HG03342 (cell line): ENCODE measurements around the gene SLC25A44.

ENCODE experiments used
- ATAC-seq: cut with Tn5 transposase; IDR thresholded peaks from one replicate; pipeline ENCODE4 v1.9.1; 2021; ENCODE audit warnings: mild to moderate bottlenecking, moderate library complexity; ENCODE audit not compliant: unreplicated experiment

SLC25A44 gene

DNA sequence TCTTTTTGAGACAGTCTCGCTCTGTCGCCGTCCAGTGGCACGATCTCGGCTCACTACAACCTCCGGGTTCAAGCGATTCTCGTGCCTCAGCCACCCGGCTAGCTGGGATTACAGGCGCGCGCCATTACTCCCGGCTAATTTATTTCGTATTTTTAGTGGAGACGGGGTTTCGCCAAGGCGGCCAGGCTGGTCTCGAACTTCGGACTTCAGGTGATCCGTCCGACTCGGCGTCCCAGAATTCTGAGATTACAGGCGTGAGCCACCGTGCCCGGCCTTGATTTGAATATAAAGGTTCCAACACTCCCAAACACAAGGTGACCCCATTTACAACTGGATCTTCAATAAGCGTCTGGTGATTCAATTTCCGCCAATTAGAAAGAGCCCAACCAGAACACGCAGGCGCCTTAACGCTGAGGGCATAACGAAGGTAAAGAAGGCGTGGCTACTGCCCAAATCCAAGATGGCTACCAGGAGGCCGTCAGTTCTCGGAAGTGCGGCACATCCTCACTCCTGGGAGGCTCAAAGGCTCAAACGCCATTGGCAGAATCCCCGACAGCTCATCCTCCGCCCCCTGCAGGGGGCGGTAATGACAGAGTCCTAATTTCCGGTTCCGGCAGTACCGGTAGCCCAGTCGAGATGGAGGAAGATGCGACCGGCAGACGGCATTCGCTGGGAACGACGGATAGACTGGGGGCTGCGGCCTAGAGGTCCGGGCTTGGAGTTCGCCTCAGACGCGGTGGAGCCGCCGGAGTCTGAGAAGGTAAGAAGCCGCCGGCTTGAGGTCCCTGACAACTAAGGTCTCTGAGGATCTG, at the start of gene SLC25A44:
Gene SLC25A44 (plus strand): TSS at position 617 of the 812 bp plus-strand sequence. CDS start 5,744 bp downstream, outside the sequence.
- peak; percentile 94 for ATAC-seq

DNA sequence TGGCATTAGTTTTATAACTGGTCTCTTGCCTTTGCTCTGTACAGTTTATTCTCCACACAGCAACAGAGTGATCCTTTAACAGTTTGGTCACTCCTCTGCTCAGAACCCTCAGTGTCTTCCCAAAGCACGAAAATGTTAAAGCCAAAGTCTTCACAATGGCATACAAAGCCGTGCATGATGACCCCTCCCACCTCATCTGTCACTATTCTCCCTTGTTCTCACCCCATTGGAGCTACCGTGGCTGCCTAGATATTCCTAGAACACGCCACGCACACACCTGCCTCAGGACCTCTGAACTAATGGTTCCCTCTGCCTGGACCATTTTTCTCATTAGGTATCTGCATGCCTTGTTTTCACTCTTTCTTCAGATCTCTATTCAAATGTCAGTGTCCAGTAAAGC, 49.2 kb upstream of the SLC25A44 start:
- ATAC-seq, result no peak

- ATAC-seq, result no peak
Measured at GRCh38 chr1:156145650-156146019, 48.3 kb upstream of the SLC25A44 start.

DNA sequence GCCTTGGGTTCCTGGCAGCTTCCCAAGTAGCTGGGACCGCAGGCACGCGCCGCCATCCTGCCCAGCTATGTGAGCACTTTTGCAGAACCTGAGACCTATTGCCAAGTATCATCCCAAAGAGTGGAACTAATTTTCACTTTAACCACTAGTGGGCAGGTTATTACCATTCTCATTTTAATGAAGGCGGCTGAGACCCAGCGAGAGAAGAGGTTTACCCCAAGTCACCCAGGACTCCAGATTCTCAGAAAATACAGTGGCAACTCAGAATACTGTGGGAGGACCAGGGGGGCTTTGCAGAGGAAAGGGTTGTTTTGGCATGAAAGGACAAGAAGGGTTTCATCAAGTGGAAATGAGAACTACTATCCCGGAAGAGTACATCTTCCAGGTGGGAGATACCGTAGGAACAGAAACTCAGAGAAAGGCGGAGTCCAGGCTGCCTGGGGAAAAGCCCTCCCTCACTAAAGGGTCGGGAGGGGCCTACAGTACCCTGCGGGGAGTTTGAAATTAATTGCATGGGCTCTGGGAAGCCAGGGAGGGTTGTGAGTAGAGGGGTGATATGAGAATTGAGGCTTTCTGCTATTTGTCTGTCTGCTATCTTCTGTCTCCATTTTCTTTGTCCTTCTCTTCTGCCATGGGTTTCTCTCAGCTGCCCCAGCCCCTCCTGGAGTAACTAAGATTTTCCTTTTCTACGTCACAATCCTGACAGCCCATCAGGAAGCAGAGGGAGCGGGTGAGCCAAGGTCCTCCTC, 47.7 kb upstream of the SLC25A44 start:
- ATAC-seq, result no peak

DNA sequence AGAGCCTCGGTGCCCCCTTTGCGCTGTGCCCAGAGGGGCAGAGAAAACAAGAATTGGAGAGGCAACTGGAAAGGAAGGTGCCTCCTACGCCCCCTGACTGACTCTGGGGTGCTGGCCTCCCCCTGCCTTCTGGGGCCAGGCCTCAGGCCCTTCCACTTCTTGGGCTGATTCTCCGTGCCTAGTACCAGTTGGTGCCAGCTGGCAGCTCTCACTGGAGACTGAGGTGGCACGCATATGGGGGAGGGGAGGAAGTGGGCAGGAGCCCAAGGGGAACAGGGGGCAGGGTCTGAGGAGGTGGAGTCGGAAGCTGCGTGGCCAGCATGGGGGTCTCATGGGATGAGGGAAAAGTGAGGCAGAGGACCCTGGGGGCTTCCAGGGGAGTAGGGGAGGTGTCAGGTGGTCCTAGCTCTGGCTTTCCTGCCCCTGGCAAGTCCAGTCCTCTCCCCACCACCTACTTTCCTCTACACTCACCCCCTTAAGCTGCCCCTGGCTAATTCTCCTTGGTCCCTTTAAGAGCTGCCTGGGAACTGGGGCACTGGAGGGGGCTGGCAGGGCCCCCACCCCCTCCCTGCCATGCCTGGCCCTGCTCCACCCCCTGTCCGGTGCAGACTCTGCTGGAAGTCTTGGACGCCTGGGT, 47.0 kb upstream of the SLC25A44 start:
- no peak for ATAC-seq

- ATAC-seq, result no peak
Measured at GRCh38 chr1:156148216-156148615, 45.7 kb upstream of the SLC25A44 start.

- peak; percentile 50 for ATAC-seq
Measured at GRCh38 chr1:156149374-156150332, 44.3 kb upstream of the SLC25A44 start.

- no peak for ATAC-seq
Measured at GRCh38 chr1:156150333-156151011, 43.4 kb upstream of the SLC25A44 start.

- ATAC-seq, result no peak
Measured at GRCh38 chr1:156151093-156151688, 42.7 kb upstream of the SLC25A44 start.

- no peak for ATAC-seq
Measured at GRCh38 chr1:156152628-156153027, 41.3 kb upstream of the SLC25A44 start.

- ATAC-seq, result no peak
Measured at GRCh38 chr1:156153362-156153761, 40.5 kb upstream of the SLC25A44 start, which contains the start of gene SEMA4A. Gene SEMA4A (plus strand): TSS chr1:156153585. CDS start chr1:156154579, 994 bp downstream.

- peak; percentile 48 for ATAC-seq
Measured at GRCh38 chr1:156154317-156154749, 39.6 kb upstream of the SLC25A44 start.

- no peak for ATAC-seq
Measured at GRCh38 chr1:156155756-156156510, 38.0 kb upstream of the SLC25A44 start.

- no peak for ATAC-seq
Measured at GRCh38 chr1:156157506-156157905, 36.4 kb upstream of the SLC25A44 start.

GRCh38 chr1:156157966-156158365, 35.9 kb upstream of the SLC25A44 start:
- ATAC-seq, result no peak

DNA sequence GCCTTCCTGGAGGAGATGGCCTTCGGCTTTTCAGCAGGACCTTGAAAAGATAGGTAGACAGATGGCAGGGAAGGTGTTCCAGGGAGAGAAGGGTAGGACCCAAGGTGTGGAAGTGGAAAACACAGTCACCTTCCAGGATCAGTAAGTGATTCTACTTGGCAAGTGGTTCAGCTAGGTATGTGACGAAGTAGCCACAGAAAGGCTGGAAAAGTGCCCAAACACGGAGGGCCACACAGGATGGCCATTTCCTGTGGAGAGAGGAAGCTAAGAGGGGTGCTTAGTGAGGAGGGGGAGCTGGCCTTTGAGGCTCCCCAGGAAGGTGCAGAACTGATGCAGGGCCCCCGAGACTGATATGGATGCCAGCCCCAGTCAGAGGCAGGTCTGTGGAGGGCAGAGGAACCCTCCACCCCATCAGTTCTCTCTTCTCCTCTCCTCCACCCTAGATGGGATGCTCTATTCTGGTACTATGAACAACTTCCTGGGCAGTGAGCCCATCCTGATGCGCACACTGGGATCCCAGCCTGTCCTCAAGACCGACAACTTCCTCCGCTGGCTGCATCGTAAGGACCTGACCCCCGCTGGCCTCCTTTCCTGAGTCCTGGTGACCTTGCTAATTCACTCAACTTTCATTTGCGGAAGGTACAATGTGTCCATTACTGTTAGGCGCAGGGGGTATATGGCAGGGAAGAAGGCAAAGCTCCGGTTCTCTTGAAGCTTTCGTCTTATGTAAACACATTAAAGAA, 33.7 kb upstream of the SLC25A44 start:
- no peak for ATAC-seq

- ATAC-seq, result no peak
Measured at GRCh38 chr1:156160743-156161171, 33.1 kb upstream of the SLC25A44 start.
